ENCODE data around the gene TRIM41. TPM values are rescaled to one million over a fixed set of nuclear protein-coding genes. Genes with fewer than 3 reads are reported as not detected.

The TRIM41 gene
- total and polyA plus RNA-seq, 2 of the 13 experiments (the other 11 are each of a cell fraction or from before 2014, with no cell fraction given) = 10.2 to 16.7 TPM

DNA sequence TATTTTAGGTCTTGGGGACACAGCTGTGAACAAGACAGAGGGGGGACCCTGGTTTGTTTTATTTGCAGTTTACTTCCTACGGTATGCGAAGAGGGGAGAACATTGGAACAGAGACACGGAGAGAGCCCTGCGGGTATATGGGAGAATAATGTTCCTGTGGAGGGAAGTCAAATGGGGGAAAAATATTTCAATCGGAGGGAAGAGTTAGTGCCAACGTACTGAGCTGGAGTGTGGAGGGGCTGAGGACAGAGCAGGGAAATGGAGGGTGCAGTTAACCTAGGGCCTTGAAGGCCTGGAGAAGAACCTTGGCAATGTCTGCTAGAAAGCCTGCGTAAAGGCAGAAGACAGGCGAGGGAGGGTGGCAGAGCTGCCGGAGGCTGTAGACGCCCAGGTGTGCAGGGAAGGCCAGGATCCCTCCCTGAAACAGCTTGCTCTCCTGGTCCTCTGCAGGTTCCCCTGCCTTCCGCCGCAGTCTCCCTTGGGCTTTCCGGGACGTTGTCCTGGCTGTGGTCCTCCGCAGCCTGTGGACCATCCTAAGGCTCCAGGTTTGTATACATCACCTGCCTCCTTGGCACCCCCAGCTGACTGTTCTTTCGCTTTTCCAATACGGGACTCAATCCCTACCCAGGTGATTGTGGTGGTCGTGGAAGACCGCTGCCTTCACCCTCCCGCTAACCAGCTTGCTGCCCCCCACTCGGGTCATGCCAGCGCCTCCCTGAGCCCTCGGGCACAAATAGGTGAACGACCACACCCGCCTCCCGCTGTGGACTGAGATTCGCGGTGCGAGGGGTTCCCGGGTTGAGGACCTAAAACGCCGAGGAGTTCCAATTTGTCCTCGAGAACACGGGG lies 22.6 kb downstream of the TRIM41 start (continued):
- TF ChIP-seq ZFP36 (IDR thresholded peaks at IDR 0.05; ENCODE audit: borderline replicate concordance, low read depth, low read length, partially characterized antibody) (no peak), SP4 (CRISPR knock-in tag; IDR thresholded peaks at IDR 0.05) (no peak), ZFP41 (CRISPR knock-in tag; IDR thresholded peaks at IDR 0.05; ENCODE audit: borderline replicate concordance) (no peak), SIX4 (CRISPR knock-in tag; IDR thresholded peaks at IDR 0.05) (no peak), KDM2A (CRISPR knock-in tag; IDR thresholded peaks at IDR 0.05; ENCODE audit: borderline replicate concordance, low read depth) (no peak; the same call in 1 of the 2 replicates), NKX3-1 (CRISPR knock-in tag; IDR thresholded peaks at IDR 0.05) (no peak), SIN3B (IDR thresholded peaks at IDR 0.05; ENCODE audit: low read length) (no peak), ZBTB20 (CRISPR knock-in tag; IDR thresholded peaks at IDR 0.05; ENCODE audit: borderline replicate concordance, low read depth) (no peak), AGO1 (IDR thresholded peaks at IDR 0.05; ENCODE audit: low read depth, low read length, poor library complexity, severe bottlenecking) (no peak), ZNF460 (CRISPR knock-in tag; IDR thresholded peaks at IDR 0.05; ENCODE audit: borderline replicate concordance) (no peak), RFX1 (IDR thresholded peaks at IDR 0.05) (no peak), ZNF850 (CRISPR knock-in tag; conservative IDR thresholded peaks at IDR 0.05) (no peak), HNRNPLL (IDR thresholded peaks at IDR 0.05; ENCODE audit: low read depth, low read length, poor library complexity, severe bottlenecking) (peak; percentile 14), TCF7 (IDR thresholded peaks at IDR 0.05; ENCODE audit: low read depth) (no peak), RBM22 (optimal IDR thresholded peaks at IDR 0.05; ENCODE audit: low read length) (no peak), REPIN1 (CRISPR knock-in tag; IDR thresholded peaks at IDR 0.05; ENCODE audit: borderline replicate concordance, low read depth) (no peak), RARG (CRISPR knock-in tag; IDR thresholded peaks at IDR 0.05; ENCODE audit: low read depth) (no peak), MAFK (conservative IDR thresholded peaks at IDR 0.05 in 1 of 2, IDR thresholded peaks at IDR 0.05 in 1 of 2; ENCODE audit: low read length in 2 of 2) (no peak), XRCC5 (optimal IDR thresholded peaks at IDR 0.05; ENCODE audit: low read length) (no peak), ZNF709 (CRISPR knock-in tag; IDR thresholded peaks at IDR 0.05) (no peak), SATB2 (CRISPR knock-in tag; IDR thresholded peaks at IDR 0.05) (0 out of 2 replicates have a peak, but pooled peaks have one; percentile 8), ELF4 (CRISPR knock-in tag; IDR thresholded peaks at IDR 0.05; ENCODE audit: borderline replicate concordance) (peak; percentile 10; the same call in 1 of the 2 replicates)
- TF ChIP-seq, protein P1, sequence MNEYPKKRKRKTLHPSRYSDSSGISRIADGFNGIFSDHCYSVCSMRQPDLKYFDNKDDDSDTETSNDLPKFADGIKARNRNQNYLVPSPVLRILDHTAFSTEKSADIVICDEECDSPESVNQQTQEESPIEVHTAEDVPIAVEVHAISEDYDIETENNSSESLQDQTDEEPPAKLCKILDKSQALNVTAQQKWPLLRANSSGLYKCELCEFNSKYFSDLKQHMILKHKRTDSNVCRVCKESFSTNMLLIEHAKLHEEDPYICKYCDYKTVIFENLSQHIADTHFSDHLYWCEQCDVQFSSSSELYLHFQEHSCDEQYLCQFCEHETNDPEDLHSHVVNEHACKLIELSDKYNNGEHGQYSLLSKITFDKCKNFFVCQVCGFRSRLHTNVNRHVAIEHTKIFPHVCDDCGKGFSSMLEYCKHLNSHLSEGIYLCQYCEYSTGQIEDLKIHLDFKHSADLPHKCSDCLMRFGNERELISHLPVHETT (CRISPR knock-in tag; conservative IDR thresholded peaks at IDR 0.05) = no peak
- TF ChIP-seq, protein P2, sequence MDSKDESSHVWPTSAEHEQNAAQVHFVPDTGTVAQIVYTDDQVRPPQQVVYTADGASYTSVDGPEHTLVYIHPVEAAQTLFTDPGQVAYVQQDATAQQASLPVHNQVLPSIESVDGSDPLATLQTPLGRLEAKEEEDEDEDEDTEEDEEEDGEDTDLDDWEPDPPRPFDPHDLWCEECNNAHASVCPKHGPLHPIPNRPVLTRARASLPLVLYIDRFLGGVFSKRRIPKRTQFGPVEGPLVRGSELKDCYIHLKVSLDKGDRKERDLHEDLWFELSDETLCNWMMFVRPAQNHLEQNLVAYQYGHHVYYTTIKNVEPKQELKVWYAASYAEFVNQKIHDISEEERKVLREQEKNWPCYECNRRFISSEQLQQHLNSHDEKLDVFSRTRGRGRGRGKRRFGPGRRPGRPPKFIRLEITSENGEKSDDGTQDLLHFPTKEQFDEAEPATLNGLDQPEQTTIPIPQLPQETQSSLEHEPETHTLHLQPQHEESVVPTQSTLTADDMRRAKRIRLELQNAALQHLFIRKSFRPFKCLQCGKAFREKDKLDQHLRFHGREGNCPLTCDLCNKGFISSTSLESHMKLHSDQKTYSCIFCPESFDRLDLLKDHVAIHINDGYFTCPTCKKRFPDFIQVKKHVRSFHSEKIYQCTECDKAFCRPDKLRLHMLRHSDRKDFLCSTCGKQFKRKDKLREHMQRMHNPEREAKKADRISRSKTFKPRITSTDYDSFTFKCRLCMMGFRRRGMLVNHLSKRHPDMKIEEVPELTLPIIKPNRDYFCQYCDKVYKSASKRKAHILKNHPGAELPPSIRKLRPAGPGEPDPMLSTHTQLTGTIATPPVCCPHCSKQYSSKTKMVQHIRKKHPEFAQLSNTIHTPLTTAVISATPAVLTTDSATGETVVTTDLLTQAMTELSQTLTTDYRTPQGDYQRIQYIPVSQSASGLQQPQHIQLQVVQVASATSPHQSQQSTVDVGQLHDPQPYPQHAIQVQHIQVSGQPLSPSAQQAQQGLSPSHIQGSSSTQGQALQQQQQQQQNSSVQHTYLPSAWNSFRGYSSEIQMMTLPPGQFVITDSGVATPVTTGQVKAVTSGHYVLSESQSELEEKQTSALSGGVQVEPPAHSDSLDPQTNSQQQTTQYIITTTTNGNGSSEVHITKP (CRISPR knock-in tag; IDR thresholded peaks at IDR 0.05; ENCODE audit: low read depth) = no peak
- TF ChIP-seq, protein P3, sequence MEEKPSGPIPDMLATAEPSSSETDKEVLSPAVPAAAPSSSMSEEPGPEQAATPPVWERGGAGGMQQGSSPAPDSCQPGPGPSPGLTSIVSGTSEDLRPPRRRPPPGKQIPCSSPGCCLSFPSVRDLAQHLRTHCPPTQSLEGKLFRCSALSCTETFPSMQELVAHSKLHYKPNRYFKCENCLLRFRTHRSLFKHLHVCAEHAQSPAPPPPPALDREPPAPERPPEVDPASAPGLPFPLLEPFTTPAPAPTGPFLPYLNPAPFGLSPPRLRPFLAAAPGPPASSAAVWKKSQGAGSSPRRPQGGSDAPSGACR (CRISPR knock-in tag; IDR thresholded peaks at IDR 0.05) = no peak
